Kidney epithelial cell (primary cell): ENCODE results near the gene ZFAND3. TPM values are rescaled to one million over a fixed set of nuclear protein-coding genes. Genes with fewer than 3 reads are reported as not detected.

Experiments used
- DNase-seq: peaks from one replicate; pipeline ENCODE4 v3.0.0-alpha.2; 2010; ENCODE audit warnings: low read depth
- H3K27me3 ChIP-seq: 2 replicates; pipeline ENCODE4 v1.6.0; 2011; ENCODE audit warnings: low read length; ENCODE audit not compliant: control insufficient read depth, insufficient read depth
- H3K36me3 ChIP-seq: 2 replicates; pipeline ENCODE4 v1.5.1; 2011; ENCODE audit warnings: low read length; ENCODE audit not compliant: control insufficient read depth, insufficient read depth
- H3K4me3 ChIP-seq: 2 replicates; pipeline ENCODE4 v1.5.1; 2011; ENCODE audit warnings: low read depth, mild to moderate bottlenecking, control low read depth, low read length
- total RNA-seq: library from RNA; depleted of rRNA; stranded (reverse); fragments of >200 nt; gene quantifications from 2 replicates; pipeline ENCODE4 v1.2.3, GENCODE V29; 2015
- TF ChIP-seq, protein P1 (sequence below): IDR thresholded peaks from 2 replicates; pipeline ENCODE4 v1.5.1; 2011; ENCODE audit warnings: mild to moderate bottlenecking, moderate library complexity, low read length, control low read depth, inconsistent platforms; ENCODE audit not compliant: insufficient read depth, poor library complexity, severe bottlenecking

The ZFAND3 gene
- total RNA-seq, 1 donor from 2014 or later, result 49.4 TPM

DNA sequence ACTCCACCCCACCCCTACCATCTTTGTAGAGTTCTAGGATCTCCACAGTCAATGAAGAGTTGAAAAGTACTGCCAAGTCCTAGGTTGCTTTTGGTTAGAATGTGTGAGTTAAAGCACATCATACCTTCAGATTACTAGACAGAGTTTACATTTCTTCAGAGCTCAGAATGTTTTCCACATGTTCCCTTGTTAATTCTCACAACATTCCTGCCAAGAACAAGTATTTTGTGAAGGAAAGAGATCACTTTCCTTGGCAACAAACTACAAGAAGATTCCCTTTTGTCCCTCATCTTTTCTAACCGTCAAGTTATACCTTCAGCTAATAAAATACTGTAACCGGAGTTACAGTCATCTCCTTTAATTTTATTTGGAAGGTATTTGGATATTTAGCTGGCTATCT is 266.8 kb downstream of the ZFAND3 start:
- TF ChIP-seq, protein P1, sequence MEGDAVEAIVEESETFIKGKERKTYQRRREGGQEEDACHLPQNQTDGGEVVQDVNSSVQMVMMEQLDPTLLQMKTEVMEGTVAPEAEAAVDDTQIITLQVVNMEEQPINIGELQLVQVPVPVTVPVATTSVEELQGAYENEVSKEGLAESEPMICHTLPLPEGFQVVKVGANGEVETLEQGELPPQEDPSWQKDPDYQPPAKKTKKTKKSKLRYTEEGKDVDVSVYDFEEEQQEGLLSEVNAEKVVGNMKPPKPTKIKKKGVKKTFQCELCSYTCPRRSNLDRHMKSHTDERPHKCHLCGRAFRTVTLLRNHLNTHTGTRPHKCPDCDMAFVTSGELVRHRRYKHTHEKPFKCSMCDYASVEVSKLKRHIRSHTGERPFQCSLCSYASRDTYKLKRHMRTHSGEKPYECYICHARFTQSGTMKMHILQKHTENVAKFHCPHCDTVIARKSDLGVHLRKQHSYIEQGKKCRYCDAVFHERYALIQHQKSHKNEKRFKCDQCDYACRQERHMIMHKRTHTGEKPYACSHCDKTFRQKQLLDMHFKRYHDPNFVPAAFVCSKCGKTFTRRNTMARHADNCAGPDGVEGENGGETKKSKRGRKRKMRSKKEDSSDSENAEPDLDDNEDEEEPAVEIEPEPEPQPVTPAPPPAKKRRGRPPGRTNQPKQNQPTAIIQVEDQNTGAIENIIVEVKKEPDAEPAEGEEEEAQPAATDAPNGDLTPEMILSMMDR, result no peak
- no peak for DNase-seq
- H3K36me3 ChIP-seq, result no peaks in the 10 kb centered on the region
- no peaks in the 10 kb centered on the region for H3K27me3 ChIP-seq
- no peak overlapping the region for H3K4me3 ChIP-seq

DNA sequence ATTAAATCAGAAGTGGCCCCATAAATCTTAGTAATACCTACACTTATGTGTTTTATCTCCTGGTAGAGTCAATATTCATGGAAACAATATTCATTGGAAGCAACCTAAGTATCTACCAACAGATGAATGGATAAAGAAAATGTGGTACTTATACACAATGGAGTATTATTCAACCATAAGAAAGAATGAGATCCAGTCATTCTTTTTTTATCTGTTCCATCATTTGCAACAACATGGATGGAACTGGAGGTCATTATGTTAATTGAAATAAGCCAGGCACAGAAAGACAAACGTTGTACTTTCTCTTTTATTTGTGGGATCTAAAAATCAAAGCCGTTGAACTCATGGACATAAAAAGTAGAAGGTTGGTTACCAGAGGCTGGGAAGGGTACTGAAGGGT is 268.5 kb downstream of the ZFAND3 start:
- TF ChIP-seq, protein P1, result no peak
- Histone ChIP-seq H3K27me3 (no peaks in the 10 kb centered on the region), H3K4me3 (no peak overlapping the region), H3K36me3 (no peaks in the 10 kb centered on the region)
- DNase-seq, result no peak

DNA sequence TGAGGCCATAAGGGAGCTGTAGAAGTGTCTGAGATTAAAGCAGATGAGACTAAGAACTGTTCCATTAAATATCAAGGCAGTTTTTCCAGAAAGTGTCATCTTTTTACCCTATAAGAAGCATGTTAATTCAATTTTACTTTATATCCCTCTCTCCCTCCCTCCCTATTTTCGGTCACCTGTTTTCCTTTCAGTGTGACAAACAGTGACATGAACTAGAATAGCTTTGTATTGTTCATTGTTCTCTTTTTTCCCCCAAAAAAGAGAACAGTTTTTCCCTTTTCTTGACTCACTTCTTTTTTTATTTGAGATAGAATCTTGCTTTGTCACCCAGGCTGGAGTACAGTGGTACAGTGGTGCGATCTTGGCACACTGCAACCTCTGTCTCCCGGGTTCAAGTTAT is 269.3 kb downstream of the ZFAND3 start:
- TF ChIP-seq, protein P1, result no peak
- H3K27me3 ChIP-seq, result no peaks in the 10 kb centered on the region
- no peak overlapping the region for H3K4me3 ChIP-seq
- no peaks in the 10 kb centered on the region for H3K36me3 ChIP-seq
- no peak for DNase-seq

DNA sequence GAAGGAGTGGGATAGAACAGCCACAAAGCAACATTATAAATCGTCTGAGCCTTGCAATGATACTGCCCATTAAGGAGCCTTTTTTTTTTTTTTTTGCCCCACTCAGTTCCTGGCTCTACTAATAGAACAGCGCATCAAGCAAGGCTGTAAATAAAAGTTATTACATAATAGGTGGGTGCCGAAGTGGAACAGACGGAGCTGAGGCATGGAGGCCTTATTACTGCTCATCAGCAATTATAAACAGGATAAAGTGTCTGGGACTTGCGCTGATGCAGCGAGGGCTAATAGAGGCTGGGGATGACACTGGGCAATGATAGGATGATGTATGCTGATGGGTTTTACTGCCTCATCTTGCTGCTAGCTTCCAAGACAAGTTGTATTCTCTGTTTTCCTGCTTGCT is 272.1 kb downstream of the ZFAND3 start:
- H3K27me3 ChIP-seq, result no peaks in the 10 kb centered on the region
- no peaks in the 10 kb centered on the region for H3K36me3 ChIP-seq
- DNase-seq, result no peak
- H3K4me3 ChIP-seq, result no peak overlapping the region
- TF ChIP-seq, protein P1, result no peak

DNA sequence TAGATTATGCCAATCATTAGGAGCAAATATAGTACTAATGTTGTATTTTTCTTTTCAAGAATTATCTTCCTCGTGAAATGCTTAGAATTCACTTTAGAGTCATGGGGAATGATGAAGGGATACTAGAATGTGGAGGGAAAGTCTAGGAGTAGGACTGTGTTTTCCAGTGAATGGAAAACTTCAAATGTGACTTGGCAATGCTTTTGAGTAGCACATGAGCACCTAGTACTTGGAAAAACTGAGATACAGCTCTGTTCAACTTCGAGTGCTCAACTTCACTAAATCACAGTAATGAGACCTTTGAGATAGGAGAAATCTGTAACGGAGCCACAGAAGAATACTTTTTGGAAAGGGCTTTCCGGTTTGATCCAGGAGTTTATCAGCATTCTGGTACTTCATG is 272.9 kb downstream of the ZFAND3 start:
- no peak overlapping the region for H3K4me3 ChIP-seq

DNA sequence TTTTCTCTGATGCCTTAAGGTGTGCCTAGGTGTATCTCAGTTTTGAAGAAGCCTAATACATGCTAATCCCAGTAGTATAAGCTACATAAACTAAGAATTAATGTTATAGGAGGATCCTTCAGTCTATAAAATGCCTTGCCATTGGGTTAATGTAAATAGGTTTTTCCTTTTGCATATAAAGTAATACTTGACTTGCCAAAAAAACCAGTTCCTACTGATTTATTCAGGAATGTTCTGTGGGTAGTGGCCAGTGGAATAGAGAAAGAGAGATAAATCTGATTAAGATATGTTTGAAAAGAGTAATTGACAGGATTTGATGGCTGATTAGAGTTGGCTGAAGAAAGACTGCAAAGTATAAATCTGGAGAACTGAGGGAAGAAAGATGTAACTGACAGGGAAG is 273.4 kb downstream of the ZFAND3 start:
- TF ChIP-seq, protein P1, result no peak
- no peaks in the 10 kb centered on the region for H3K27me3 ChIP-seq
- no peak overlapping the region for H3K4me3 ChIP-seq
- H3K36me3 ChIP-seq, result no peaks in the 10 kb centered on the region
- no peak for DNase-seq

More for the DNA sequence above, 272.9 kb downstream of the ZFAND3 start:
- Histone ChIP-seq H3K36me3 (no peaks in the 10 kb centered on the region), H3K27me3 (no peaks in the 10 kb centered on the region)
- no peak for DNase-seq
- TF ChIP-seq, protein P1, result no peak
